Measurements from ENCODE around the gene PWWP2B.
"Not testable (repeated sequence)": the region's sequence is repeated elsewhere in the genome, so short reads cannot be mapped to it uniquely, and the experiment has no call there.

Gene PWWP2B

GRCh38 chr10:132433671-132434340 is 36.8 kb downstream of the PWWP2B start:
- Mint-ChIP-seq H3K27me3 (no peaks in the 10 kb centered on the region), H3K27ac (no peak overlapping the region), H3K4me3 (no peak overlapping the region), H3K9me3 (no peaks in the 10 kb centered on the region), H3K4me1 (peaks cover 11% of the 10 kb centered on the region), H3K36me3 (no peaks in the 10 kb centered on the region)

GRCh38 chr10:132434405-132435005 is 37.5 kb downstream of the PWWP2B start:
- Mint-ChIP-seq H3K9me3 (no peaks in the 10 kb centered on the region), H3K27ac (peak overlapping the region; percentile 72), H3K4me1 (peaks cover 11% of the 10 kb centered on the region), H3K4me3 (peak overlapping the region; percentile 55), H3K27me3 (no peaks in the 10 kb centered on the region), H3K36me3 (no peaks in the 10 kb centered on the region)

DNA sequence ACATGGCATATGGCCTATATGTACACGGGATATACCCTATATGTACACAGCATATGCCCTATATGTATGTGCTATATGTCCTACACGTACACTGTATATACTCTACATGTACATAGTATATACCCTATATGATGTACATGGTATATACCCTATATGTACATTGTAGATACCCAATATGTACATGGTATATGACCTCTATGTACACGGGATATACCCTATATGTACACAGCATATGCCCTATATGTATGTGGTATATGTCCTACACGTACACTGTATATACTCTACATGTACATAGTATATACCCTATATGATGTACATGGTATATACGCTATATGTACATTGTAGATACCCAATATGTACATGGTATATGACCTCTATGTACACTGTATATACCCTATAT is 38.3 kb downstream of the PWWP2B start:
- not testable (repeated sequence) for H3K27ac Mint-ChIP-seq, H3K27me3 Mint-ChIP-seq, H3K4me3 Mint-ChIP-seq, H3K9me3 Mint-ChIP-seq, H3K4me1 Mint-ChIP-seq, H3K36me3 Mint-ChIP-seq

DNA sequence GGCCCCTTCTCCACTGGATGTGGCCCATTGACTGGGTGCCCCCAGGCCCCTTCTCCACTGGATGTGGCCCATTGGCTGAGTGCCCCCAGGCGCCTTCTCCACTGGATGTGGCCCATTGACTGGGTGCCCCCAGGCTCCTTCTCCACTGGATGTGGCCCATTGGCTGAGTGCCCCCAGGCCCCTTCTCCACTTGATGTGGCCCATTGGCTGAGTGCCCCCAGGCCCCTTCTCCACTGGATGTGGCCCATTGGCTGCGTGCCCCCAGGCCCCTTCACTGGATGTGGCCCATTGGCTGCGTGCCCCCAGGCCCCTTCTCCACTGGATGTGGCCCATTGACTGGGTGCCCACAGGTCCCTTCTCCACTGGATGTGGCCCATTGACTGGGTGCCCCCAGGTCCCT is 39.1 kb downstream of the PWWP2B start:
- H3K9me3 Mint-ChIP-seq, H3K27ac Mint-ChIP-seq, H3K4me1 Mint-ChIP-seq, H3K27me3 Mint-ChIP-seq, H3K36me3 Mint-ChIP-seq, H3K4me3 Mint-ChIP-seq: not testable (repeated sequence)

DNA sequence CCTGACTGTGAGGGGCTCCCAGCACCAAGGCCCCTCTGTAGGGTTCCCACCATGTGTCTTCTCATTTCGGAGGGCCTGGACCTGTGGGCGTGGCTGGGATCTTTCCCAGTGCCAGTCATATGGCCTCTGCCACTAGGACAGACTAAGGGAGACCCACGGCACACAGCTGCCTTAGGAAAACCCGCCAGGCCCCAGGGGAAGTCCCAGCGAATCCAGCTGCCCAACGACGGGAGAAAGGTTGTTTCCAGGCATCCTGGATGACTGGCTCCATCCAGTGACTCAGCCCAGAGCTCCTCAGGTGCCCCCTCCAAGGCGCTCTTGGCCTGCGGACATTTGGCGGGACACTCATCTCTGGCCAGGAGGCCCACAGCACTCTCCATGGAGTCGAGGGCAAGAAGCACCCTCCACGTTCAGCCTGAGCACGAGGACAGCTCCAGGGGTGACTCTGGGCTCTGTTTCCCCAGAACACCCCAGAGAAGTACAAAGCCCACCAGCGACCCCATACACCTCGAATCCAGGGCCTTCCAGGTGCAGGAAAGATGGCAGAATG is 39.9 kb downstream of the PWWP2B start:
- Mint-ChIP-seq H3K27me3 (no peaks in the 10 kb centered on the region), H3K36me3 (no peaks in the 10 kb centered on the region), H3K9me3 (no peaks in the 10 kb centered on the region), H3K4me3 (no peak overlapping the region), H3K4me1 (peaks cover 7% of the 10 kb centered on the region), H3K27ac (no peak overlapping the region)

DNA sequence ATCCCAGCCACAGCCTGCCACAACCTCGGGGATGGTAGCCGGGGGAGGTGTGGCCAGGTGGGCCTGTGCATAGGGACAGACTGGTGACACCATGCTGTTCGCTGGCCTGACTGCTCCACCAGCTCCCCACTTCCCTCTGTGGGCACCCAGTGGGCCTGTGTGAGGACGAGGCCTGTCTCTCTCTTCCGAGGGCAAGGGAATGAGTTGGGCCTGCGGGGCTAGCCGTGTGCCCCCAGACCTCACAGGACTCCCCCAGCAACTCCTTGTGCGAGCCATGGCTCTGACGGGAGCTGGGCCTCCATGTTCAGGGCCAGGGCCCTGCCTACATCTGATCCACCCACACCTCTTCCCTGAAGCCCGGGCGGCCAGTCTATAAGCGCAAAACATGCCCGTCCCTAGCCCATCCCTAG is 40.5 kb downstream of the PWWP2B start:
- Mint-ChIP-seq H3K4me1 (peaks cover 10% of the 10 kb centered on the region), H3K9me3 (no peaks in the 10 kb centered on the region)

GRCh38 chr10:132438091-132439024 is 41.4 kb downstream of the PWWP2B start:
- H3K4me3 Mint-ChIP-seq, result no peak overlapping the region
- peaks cover 10% of the 10 kb centered on the region for H3K4me1 Mint-ChIP-seq
- no peaks in the 10 kb centered on the region for H3K36me3 Mint-ChIP-seq
- no peaks in the 10 kb centered on the region for H3K9me3 Mint-ChIP-seq
- no peaks in the 10 kb centered on the region for H3K27me3 Mint-ChIP-seq
- H3K27ac Mint-ChIP-seq, result no peak overlapping the region

More for the DNA sequence above, 40.5 kb downstream of the PWWP2B start:
- Mint-ChIP-seq H3K27ac (no peak overlapping the region), H3K27me3 (no peaks in the 10 kb centered on the region), H3K4me3 (no peak overlapping the region), H3K36me3 (no peaks in the 10 kb centered on the region)

- H3K4me3 Mint-ChIP-seq, result no peak overlapping the region
- H3K9me3 Mint-ChIP-seq, result no peaks in the 10 kb centered on the region
- H3K27ac Mint-ChIP-seq, result no peak overlapping the region
- H3K36me3 Mint-ChIP-seq, result no peaks in the 10 kb centered on the region
- H3K27me3 Mint-ChIP-seq, result no peaks in the 10 kb centered on the region
- peaks cover 10% of the 10 kb centered on the region for H3K4me1 Mint-ChIP-seq
Measured at GRCh38 chr10:132439025-132439388, 42.0 kb downstream of the PWWP2B start.

DNA sequence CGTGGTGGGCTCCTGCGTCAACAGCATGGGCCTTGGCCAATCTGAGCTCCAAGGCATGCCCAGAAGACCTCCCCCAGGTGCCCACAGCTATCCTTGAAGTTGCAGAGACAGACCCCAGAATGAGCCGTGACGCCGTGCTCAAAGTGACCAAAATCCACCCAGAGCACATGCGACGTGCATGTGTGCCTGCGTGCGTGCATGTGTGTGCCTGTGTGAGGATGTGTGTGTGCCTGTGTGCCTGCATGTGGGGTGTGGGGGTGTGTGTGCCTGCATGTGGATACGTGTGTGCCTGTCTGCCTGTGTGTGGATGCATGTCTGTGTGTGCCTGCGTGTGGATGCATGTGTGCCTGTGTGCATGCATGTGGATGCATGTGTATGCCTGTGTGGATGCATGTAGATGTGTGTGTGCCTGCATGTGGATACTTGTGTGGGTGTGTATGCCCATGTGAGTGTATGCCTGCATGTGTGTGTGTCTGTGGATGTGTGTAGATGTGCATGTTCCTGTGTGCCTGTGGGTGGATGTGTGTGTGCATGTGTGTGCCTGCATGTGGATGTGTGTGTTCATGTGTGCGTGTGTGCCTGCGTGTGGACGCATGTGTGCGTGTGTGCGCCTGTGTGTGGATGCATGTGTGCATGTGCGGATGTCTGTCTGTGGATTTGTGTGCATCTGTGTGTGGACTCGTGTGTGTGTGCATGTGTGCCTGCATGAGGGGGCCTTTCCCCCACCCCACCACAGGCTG is 42.6 kb downstream of the PWWP2B start:
- no peaks in the 10 kb centered on the region for H3K36me3 Mint-ChIP-seq
- no peaks in the 10 kb centered on the region for H3K9me3 Mint-ChIP-seq
- peaks cover 10% of the 10 kb centered on the region for H3K4me1 Mint-ChIP-seq
- H3K27ac Mint-ChIP-seq, result no peak overlapping the region
- no peaks in the 10 kb centered on the region for H3K27me3 Mint-ChIP-seq
- no peak overlapping the region for H3K4me3 Mint-ChIP-seq

GRCh38 chr10:132440791-132441565 is 44.0 kb downstream of the PWWP2B start:
- no peaks in the 10 kb centered on the region for H3K36me3 Mint-ChIP-seq
- H3K4me1 Mint-ChIP-seq, result peaks cover 17% of the 10 kb centered on the region
- H3K27me3 Mint-ChIP-seq, result no peaks in the 10 kb centered on the region
- peak overlapping the region; percentile 47 for H3K4me3 Mint-ChIP-seq
- peak overlapping the region; percentile 80 for H3K27ac Mint-ChIP-seq
- H3K9me3 Mint-ChIP-seq, result no peaks in the 10 kb centered on the region

GRCh38 chr10:132441818-132442524 is 45.0 kb downstream of the PWWP2B start:
- Mint-ChIP-seq H3K27ac (peak overlapping the region; percentile 56), H3K27me3 (no peaks in the 10 kb centered on the region), H3K4me3 (no peak overlapping the region), H3K9me3 (no peaks in the 10 kb centered on the region), H3K4me1 (peaks cover 25% of the 10 kb centered on the region), H3K36me3 (no peaks in the 10 kb centered on the region)

DNA sequence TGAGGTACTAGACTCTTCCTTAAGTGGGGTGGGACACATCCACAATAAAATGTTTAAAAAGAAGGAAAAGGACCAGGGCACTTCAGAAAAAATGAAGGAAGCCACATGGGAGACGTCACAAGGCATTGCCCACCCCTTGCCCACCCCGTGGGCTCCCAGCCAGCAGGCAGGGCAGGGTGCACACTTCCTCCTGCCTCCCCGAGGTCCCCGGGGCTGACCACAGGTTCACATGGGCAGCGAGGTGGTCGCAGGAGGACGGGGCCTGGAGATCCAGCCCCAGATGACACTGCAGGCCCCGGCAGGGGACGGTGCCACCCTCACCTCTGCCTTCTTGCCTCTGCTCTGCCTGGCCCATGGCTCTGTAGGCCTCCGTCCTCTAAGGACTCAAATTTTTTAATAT is 45.6 kb downstream of the PWWP2B start:
- Mint-ChIP-seq H3K36me3 (no peaks in the 10 kb centered on the region), H3K4me1 (peaks cover 30% of the 10 kb centered on the region)

DNA sequence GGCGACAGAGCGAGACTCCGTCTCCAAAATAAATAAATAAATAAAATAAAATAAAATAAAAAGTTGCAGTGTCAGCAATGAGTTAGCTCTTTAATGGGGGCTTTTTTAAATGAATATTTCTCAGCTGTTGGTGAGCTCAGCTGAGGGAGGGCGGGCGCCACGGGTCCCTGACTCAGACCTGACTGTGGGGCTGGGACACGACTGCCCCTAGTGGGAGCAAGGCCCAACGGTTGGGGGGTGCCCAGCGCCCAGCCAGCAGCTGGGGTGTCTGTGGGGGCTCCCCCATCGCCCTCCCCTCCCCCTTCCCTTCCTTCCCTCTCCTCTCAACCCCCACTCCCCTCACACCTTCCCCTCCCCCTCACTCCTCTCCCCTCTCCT is 46.6 kb downstream of the PWWP2B start:
- Mint-ChIP-seq H3K27me3 (no peaks in the 10 kb centered on the region), H3K27ac (peak overlapping the region; percentile 35), H3K9me3 (no peaks in the 10 kb centered on the region), H3K36me3 (no peaks in the 10 kb centered on the region), H3K4me3 (no peak overlapping the region), H3K4me1 (peaks cover 36% of the 10 kb centered on the region)

More for the DNA sequence above, 45.6 kb downstream of the PWWP2B start:
- Mint-ChIP-seq H3K4me3 (no peak overlapping the region), H3K27ac (no peak overlapping the region), H3K9me3 (no peaks in the 10 kb centered on the region), H3K27me3 (no peaks in the 10 kb centered on the region)
